Left hindlimb (tissue), 1 donor: Measurements from ENCODE around the gene CFAP69.
"Not testable (repeated sequence)": the region's sequence is repeated elsewhere in the genome, so short reads cannot be mapped to it uniquely, and the experiment has no call there.

Experiments used
- DNase-seq: peaks from one replicate; pipeline ENCODE4 v3.0.0-alpha.2; 2018

CFAP69 gene

DNA sequence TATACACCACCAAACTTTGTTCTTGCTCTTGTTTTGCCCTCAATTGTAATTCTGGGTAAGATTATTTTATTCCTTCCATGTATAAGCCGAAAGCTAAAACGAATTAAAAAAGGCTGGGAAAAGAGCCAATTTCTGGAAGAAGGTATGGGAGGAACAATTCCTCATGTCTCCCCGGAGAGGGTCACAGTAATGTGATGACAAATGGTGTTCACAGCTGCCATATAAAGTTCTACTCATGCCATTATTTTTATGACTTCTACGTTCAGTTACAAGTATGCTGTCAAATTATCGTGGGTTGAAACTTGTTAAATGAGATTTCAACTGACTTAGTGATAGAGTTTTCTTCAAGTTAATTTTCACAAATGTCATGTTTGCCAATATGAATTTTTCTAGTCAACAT lies 12.5 kb upstream of the CFAP69 start:
- no peak for DNase-seq

DNA sequence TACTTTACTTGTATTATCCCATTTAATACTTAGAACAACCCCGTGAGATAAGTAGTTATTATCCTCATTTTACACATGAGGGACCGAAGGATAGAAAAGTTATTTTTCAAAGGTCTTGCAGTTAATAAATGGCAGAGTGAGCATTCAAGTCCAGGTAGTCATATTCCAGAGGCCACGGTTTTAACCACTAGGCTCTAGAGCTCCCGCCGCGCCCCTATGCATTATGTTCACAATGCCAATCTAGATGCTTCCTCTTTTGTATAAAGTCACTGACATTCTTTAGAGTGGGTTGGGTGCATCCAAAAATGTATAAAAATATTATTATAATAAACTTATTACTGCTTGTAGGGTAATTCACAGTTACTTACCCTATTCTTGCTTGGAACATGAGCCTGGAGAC lies 11.4 kb upstream of the CFAP69 start:
- DNase-seq, result no peak

DNA sequence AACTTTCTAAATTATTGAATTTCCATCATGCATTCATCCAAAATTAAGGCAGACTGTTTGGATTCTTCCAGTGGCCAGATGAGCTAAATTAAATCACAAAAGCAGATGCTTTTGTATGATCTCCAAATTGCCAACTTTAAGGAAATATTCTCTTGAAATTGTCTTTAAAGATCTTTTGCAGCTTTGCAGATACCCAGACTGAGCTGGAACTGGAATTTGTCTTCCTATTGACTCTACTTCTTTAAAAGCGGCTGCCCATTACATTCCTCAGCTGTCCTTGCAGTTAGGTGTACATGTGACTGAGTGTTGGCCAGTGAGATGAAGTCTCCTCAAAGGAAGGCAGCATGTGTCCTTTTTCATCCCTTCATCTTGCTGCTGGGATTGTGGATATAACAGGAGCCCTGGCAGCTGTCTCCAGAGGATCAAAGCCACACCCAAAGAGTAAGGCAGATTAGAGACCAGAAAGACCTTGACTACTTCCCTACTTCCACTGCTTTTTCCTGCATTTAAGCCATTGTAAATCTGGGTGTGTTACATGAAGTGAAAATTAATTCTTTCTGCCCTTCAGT lies 8.2 kb upstream of the CFAP69 start:
- no peak for DNase-seq

- DNase-seq, result no peak
Observed at GRCh38 chr7:90238022-90238421, 7.0 kb upstream of the CFAP69 start.

- no peak for DNase-seq
Observed at GRCh38 chr7:90238583-90238982, 6.4 kb upstream of the CFAP69 start.

GRCh38 chr7:90239050-90239449 lies 5.9 kb upstream of the CFAP69 start:
- no peak for DNase-seq

DNA sequence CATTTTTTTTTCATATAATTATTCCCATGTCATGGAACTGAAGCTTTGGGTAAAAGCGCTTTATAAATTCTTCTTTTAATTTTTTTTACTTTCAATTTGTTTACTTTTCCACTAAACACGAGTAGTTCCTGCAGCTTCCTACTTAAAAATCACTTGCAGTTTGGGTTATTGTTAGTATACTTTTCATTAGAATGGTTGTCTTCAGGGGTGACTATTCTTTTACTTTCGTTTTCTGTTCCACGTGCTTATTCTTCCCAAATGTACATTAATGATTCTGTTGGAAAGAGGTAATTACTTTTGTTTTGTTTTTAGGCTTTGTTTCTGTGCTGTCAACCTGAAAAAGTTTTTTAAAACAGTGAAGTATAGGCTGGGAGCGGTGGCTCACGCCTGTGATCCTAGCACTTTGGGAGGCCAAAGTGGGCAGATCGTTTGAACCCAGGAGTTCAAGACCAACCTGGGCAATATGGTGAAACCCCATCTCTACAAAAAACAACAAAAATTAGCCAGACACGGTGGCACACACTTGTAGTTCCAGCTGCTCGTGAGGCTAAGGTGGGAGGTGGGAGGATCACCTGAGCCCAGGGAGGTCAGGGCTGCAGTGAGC lies 5.2 kb upstream of the CFAP69 start:
- no peak for DNase-seq

DNA sequence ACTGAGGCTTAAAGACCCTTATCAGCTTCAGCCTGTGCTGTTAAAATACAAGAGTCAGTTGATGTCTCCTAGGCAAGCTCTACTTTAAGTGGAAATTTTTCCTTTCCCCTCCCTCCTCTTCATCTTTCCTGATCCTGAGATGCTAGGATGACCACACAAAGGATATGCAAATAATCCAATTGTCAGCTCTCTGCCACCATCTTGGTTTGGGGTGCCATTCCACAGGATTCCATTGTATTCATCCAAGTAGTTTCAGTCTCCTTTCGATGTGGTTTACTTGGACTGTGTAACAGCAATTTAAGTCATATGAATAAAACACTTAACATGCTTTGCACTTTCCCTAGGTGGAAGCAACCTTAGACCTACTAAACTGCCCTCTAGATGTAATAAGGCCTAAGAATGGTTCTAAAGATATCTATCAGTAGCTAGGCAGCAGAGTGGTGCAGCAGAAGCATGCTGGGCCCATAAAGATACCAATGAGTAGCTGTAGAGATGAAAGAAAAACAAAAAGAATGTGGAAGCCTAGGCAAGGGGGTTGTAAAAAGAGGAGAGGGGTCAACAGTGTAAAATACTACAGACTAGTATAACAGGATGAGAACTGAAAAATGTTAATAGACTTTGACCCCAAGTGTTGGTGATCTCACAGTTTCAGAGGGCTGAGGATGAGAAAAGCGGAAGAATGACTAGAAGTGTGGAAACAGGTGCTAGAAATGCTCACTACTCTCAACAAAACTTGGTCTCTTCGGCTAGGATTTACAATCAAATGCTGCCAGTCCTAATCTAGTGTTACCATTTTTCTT lies 2.4 kb upstream of the CFAP69 start:
- no peak for DNase-seq

GRCh38 chr7:90243556-90243955 lies 1.4 kb upstream of the CFAP69 start:
- no peak for DNase-seq

DNA sequence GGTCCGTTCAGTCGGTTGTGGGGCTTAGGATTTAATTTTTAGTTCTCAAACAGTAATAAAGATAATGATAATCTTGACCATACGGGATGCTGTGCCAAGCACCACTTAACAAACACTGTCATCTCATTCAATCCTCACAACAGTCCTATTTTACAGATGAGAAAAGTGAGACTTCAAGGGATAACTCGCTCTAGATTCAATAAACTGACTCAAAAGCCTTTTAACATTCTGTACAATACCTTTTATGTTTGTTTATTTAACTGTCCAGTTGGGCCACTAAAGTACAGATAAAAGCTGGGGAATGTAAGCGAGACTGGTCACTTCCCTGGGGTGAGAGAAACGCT lies 437 bp upstream of the CFAP69 start:
- no peak for DNase-seq

GRCh38 chr7:90246171-90246570 lies 1.2 kb downstream of the CFAP69 start:
- no peak for DNase-seq

- DNase-seq, result no peak
Observed at GRCh38 chr7:90248706-90249105, 3.7 kb downstream of the CFAP69 start.

DNA sequence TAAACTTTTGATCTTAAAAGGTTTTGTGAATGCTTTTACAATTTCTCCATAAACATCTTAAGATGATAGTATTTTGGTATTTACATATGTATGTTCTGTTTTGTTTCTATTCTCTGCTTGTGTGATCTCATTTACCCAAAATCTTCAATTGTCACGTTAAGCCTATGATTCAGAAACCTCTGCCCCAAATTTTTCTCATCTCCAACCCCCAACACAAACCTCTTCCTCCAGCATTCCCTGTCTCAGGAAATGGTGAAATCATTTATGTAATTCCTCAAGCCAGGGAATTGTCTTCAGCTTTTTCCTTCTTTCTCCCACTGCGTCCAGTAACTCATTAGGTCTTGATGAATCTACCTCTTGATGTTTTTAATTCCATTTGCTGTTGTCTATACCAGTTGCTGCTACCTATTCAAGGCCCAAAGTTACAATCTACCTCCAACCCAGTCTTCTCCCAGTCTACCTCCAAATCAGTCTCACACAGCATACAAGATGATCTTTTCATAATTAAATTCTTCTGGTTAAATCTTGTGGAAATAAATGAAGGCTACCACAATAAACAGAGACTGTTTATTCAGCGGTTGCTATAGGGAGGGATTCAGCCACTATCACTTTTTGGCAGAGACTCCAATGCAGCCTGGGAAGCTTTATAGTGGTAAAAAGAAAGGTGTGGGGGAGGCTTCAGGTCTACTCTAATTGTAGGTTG lies 5.8 kb downstream of the CFAP69 start:
- DNase-seq, result no peak

- DNase-seq, result no peak
Observed at GRCh38 chr7:90251304-90251635, 6.3 kb downstream of the CFAP69 start.

DNA sequence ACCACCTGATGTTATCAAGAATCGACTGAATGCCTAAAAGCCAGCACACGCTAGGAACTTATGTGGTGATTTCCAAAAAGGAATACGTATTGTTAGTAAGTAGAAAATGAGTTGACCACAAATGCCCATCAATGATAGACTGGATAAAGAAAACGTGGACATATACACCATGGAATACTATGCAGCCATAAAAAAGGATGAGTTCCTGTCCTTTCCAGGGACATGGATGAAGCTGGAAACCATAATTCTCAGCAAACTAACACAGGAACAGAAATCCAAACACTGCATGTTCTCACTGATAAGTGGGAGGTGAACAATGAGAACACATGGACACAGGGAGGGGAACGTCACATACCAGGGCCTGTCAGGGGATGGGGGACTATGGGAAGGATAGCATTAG lies 11.0 kb downstream of the CFAP69 start:
- DNase-seq, result not testable (repeated sequence)

- DNase-seq, result no peak
Observed at GRCh38 chr7:90256778-90257177, 11.8 kb downstream of the CFAP69 start.

DNA sequence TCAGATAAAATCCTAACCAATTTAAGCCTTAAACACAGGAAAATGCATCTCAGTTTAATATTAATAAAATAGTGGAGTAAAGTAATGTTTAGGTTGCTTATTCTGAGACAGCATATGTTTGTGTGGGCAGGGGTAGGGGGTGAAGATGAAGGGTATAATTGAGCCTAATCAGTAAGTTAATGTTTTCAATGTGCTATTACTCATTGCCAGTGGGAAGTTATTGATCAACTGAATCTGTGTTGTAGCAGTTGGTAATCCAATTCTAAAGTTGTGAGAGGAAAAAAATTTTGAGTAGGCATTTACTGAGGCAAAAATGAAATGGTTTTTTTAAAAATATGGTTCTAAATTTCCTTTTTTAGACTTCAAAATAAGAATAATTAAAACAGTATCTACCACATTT lies 16.5 kb downstream of the CFAP69 start:
- DNase-seq, result no peak

DNA sequence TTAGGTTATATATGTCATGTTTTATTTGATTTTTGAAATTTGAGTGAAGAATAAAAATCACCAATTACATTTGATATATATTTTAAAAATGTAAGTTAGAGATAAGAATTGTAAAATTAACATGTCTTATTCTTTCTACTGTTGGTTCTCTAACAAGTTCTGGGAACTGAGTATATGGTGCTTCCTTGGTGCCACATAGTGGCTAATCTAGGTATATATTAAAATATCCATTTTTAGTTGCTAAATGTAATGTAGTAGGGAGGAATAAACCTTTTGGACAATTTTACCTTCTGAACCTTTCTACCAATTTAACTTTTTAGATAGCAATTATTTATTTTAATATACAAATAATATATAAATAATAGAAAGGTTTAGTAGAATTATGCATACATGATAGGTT lies 17.5 kb downstream of the CFAP69 start:
- no peak for DNase-seq

DNA sequence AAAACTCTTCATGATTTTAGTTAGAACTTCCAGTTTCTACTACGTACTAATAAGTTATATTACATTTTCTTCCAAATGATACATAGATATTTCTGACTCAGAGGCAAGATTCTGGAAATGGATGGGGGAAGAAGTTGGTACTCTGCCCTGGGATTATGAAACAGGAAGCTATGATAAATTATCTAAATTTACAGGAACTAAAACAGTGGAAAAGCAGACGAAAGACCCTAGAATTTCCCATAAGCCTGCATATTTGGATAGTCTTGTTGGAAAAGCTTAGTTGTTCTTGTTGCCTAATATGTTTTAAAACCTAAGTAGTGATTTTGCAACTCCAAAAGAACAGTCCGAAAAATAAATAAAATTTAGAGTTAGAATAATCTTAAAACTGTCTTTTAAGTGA lies 21.8 kb downstream of the CFAP69 start:
- DNase-seq, result no peak

DNA sequence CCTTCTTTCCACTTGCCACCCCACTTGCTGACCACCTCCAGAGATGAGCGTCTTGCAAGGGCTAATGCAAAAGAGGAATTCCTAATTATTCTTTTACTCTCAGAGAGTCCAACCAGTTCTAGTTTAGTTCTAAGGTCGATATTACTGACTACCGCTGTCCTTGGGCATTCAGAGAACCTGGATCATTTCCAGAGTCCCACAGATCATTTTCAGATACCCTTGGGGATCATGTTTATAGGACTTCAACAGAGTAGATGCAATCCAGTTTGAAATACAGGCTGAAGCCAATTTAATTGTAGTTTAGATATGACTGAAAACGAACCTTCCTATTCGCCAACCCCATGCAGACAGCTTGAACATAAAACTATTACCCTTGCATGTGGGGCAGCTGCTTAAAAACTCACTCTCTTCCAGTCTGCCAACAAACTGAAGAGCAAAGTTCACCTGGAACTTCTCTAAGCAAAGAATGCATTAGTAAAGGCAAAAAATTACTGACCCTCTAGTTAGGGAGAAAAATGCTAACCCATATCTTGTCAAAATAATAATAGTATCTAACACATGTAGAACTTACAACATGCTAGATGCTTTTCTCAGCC lies 22.4 kb downstream of the CFAP69 start:
- DNase-seq, result no peak

DNA sequence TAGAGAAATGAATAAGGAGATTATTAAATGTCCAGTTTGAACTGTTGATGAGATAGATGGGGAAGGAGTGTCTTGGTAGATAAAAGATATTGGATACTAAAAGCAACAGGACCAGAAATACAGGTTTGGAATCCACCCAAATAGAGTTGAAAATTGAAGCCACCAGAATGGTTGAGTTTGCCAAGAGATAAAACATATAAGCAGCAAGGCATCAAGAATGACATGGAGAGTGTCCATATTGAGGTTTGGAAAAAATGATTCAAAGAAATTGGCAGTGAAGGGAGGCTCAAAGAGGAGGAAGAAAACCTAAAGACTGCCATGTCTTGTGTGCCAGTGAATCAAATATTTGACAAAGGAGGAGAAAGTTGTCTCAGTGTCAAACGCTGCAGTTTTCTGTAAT lies 24.2 kb downstream of the CFAP69 start:
- no peak for DNase-seq

DNA sequence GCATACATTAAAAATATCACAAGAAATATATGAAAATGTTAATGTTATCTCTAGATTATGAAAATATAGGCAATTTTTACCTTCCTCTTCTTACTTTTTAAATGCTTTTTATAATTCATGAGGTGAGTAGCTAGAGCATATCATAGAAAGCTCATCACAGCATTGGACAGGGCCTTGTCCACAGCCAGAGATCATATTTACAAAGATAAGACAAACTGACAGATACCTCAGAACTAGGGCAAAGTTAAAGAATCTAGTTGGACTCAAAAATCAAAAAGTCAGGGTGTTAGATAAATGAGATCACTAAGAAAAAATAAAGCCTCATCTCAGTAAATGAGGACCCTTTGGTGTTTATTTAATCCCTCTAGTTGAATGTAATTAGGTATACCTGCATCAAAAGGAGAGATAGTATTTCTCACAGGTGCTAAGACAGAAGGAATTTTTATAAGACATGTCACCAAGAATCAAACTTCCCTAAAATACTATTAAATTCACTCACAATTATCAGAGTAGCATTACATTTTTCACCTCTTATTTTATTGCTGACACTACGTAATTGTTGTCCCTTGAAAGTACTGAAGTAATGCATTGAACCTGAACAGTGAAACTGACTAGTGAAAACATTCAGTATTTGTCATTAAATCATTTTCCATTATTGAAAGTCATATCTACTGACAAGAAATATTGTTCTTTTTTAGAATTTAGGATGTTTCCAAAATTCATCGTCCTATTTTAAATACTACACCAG lies 25.6 kb downstream of the CFAP69 start:
- no peak for DNase-seq

GRCh38 chr7:90271753-90272152 lies 26.8 kb downstream of the CFAP69 start:
- DNase-seq, result no peak
